D721Med (cell line): Measurements from ENCODE around the gene NSD2.
"Not testable (repeated sequence)": the region's sequence is repeated elsewhere in the genome, so short reads cannot be mapped to it uniquely, and the experiment has no call there.

Experiments
- DNase-seq: peaks from one replicate; pipeline ENCODE4 v3.0.0; 2011; ENCODE audit warnings: low spot score; ENCODE audit not compliant: insufficient read length
- FAIRE-seq: peaks from 2 replicates; lab custom pipeline; 2011; peaks lifted over from hg19 to GRCh38; lab: Jason Lieb, UNC
- CTCF ChIP-seq: IDR thresholded peaks from 2 replicates; pipeline ENCODE4 v1.5.1; 2012; ENCODE audit warnings: mild to moderate bottlenecking, control low read depth; ENCODE audit not compliant: insufficient read depth; ENCODE audit errors: missing control alignments

Gene NSD2

GRCh38 chr4:1903035-1903434 is 31.8 kb downstream of the NSD2 start:
- TF ChIP-seq CTCF = no peak
- no peak for FAIRE-seq
- no peak for DNase-seq

GRCh38 chr4:1904042-1904441 is 32.8 kb downstream of the NSD2 start:
- no peak for DNase-seq
- TF ChIP-seq CTCF = no peak
- no peak for FAIRE-seq

- no peak for TF ChIP-seq CTCF
- no peak for FAIRE-seq
- no peak for DNase-seq
These were observed 36.8 kb downstream of the NSD2 start for GRCh38 chr4:1907848-1908525.

- not testable (repeated sequence) for FAIRE-seq, DNase-seq
These were observed 38.5 kb downstream of the NSD2 start for GRCh38 chr4:1909696-1910095.

GRCh38 chr4:1910643-1911042 is 39.5 kb downstream of the NSD2 start:
- FAIRE-seq (no peak), DNase-seq (no peak)
- TF ChIP-seq CTCF = peak; percentile 79

- DNase-seq, FAIRE-seq: not testable (repeated sequence)
These were observed 40.1 kb downstream of the NSD2 start for GRCh38 chr4:1911316-1911715.

- DNase-seq = no peak
- TF ChIP-seq CTCF = no peak
- no peak for FAIRE-seq
These were observed 51.6 kb downstream of the NSD2 start for GRCh38 chr4:1922821-1923220.

GRCh38 chr4:1927675-1928074 is 56.5 kb downstream of the NSD2 start:
- no peak for TF ChIP-seq CTCF
- FAIRE-seq = no peak
- no peak for DNase-seq
